Ishikawa (cell line): ENCODE measurements around the gene NRROS.

Experiments
- CEBPB ChIP-seq: IDR thresholded peaks from 2 replicates; pipeline ENCODE4 v1.6.1; 2012
- CREB1 ChIP-seq: IDR thresholded peaks from 2 replicates; pipeline ENCODE4 v1.6.1; 2012; ENCODE audit warnings: low read depth
- EGR1 ChIP-seq: IDR thresholded peaks from 2 replicates; pipeline ENCODE4 v1.6.1; 2012
- EP300 ChIP-seq: IDR thresholded peaks from 2 replicates; pipeline ENCODE4 v1.6.1; 2012; ENCODE audit warnings: borderline replicate concordance
- FOXM1 ChIP-seq: IDR thresholded peaks from 2 replicates; pipeline ENCODE4 v1.6.1; 2012; ENCODE audit warnings: low read depth, borderline replicate concordance
- MAX ChIP-seq: IDR thresholded peaks from 2 replicates; pipeline ENCODE4 v1.6.1; 2012
- NFIC ChIP-seq: IDR thresholded peaks from 2 replicates; pipeline ENCODE4 v1.6.1; 2012
- RAD21 ChIP-seq: IDR thresholded peaks from 2 replicates; pipeline ENCODE4 v1.6.1; 2012; ENCODE audit warnings: low read depth
- TAF1 ChIP-seq: IDR thresholded peaks from 2 replicates; pipeline ENCODE4 v1.6.1; 2012; ENCODE audit warnings: low read depth, mild to moderate bottlenecking
- TCF12 ChIP-seq: IDR thresholded peaks from 2 replicates; pipeline ENCODE4 v1.6.1; 2012; ENCODE audit warnings: low read depth
- TEAD4 ChIP-seq: IDR thresholded peaks from 2 replicates; pipeline ENCODE4 v1.6.1; 2012
- YY1 ChIP-seq: IDR thresholded peaks from 2 replicates; pipeline ENCODE4 v1.6.1; 2012; ENCODE audit warnings: low read depth
- ZBTB7A ChIP-seq: IDR thresholded peaks from 2 replicates; pipeline ENCODE4 v1.6.1; 2012; ENCODE audit warnings: low read depth
- TF ChIP-seq, protein P1 (sequence below): IDR thresholded peaks from 2 replicates; pipeline ENCODE4 v1.6.1; 2012
- TF ChIP-seq, protein P2 (sequence below): IDR thresholded peaks from 2 replicates; pipeline ENCODE4 v1.6.1; 2012; ENCODE audit warnings: low read depth, mild to moderate bottlenecking

Gene NRROS

DNA sequence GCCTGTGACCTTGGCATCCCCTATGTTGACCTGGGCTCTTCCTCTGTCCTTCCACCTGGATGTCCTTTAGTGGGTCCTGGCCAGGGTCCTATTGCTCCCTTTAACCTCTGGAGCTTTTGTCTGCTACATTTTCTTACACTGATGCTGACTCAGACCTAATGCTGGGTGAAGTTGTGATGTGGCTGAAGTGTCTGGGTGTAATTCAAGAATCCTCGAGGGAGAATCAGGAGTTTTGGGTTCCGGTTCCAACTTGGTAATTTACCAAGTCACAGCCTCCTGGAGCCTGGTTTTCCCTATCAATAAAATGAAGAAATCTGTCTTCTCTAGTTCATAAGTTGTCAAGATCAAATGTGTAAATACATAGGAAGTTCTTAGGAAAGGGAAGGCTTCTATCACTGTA is 46.9 kb downstream of the NRROS start:
- TF ChIP-seq FOXM1 (no peak), TCF12 (no peak), TEAD4 (no peak), CREB1 (no peak), CEBPB (no peak), EGR1 (no peak), EP300 (no peak), MAX (no peak), NFIC (no peak)
- TF ChIP-seq, protein P1, sequence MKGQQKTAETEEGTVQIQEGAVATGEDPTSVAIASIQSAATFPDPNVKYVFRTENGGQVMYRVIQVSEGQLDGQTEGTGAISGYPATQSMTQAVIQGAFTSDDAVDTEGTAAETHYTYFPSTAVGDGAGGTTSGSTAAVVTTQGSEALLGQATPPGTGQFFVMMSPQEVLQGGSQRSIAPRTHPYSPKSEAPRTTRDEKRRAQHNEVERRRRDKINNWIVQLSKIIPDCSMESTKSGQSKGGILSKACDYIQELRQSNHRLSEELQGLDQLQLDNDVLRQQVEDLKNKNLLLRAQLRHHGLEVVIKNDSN: no peak
- TF ChIP-seq, protein P2, sequence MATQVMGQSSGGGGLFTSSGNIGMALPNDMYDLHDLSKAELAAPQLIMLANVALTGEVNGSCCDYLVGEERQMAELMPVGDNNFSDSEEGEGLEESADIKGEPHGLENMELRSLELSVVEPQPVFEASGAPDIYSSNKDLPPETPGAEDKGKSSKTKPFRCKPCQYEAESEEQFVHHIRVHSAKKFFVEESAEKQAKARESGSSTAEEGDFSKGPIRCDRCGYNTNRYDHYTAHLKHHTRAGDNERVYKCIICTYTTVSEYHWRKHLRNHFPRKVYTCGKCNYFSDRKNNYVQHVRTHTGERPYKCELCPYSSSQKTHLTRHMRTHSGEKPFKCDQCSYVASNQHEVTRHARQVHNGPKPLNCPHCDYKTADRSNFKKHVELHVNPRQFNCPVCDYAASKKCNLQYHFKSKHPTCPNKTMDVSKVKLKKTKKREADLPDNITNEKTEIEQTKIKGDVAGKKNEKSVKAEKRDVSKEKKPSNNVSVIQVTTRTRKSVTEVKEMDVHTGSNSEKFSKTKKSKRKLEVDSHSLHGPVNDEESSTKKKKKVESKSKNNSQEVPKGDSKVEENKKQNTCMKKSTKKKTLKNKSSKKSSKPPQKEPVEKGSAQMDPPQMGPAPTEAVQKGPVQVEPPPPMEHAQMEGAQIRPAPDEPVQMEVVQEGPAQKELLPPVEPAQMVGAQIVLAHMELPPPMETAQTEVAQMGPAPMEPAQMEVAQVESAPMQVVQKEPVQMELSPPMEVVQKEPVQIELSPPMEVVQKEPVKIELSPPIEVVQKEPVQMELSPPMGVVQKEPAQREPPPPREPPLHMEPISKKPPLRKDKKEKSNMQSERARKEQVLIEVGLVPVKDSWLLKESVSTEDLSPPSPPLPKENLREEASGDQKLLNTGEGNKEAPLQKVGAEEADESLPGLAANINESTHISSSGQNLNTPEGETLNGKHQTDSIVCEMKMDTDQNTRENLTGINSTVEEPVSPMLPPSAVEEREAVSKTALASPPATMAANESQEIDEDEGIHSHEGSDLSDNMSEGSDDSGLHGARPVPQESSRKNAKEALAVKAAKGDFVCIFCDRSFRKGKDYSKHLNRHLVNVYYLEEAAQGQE: no peak

- TF ChIP-seq TEAD4 (no peak), YY1 (no peak), CREB1 (no peak), TCF12 (no peak), ZBTB7A (no peak), CEBPB (no peak), NFIC (no peak)
These were observed 48.9 kb downstream of the NRROS start for GRCh38 chr3:196688349-196688748.

- no peak for TF ChIP-seq FOXM1
- no peak for TF ChIP-seq TCF12
- TF ChIP-seq, protein P2: no peak
- no peak for TF ChIP-seq RAD21
- TF ChIP-seq MAX: no peak
- no peak for TF ChIP-seq TEAD4
- TF ChIP-seq NFIC: no peak
- TF ChIP-seq CEBPB: no peak
- TF ChIP-seq, protein P1: no peak
- TF ChIP-seq ZBTB7A: no peak
- no peak for TF ChIP-seq EGR1
These were observed 50.6 kb downstream of the NRROS start for GRCh38 chr3:196689941-196690660.

DNA sequence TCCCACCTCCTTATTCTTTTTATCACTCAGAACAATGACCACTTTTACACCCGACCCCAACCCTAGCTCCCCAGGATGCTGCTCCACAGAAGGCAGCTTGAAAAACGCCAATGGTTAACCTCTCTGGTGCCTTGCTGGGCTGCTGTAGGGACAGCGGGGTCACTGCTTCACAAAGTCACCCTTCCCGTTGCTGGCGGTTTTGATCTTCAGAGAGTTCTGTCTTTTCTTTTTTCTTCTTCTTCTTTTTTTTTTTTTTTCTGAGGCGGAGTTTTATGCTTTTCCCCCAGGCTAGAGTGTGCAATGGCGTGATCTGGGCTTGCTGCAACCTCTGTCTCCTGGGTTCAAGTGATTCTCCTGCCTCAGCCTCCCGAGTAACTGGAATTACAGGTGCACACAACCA is 51.9 kb downstream of the NRROS start:
- TF ChIP-seq ZBTB7A: no peak

- TF ChIP-seq NFIC (no peak), EGR1 (0 out of 2 replicates have a peak, but pooled peaks have one; percentile 36)
These were observed 54.7 kb downstream of the NRROS start for GRCh38 chr3:196694202-196694638.

GRCh38 chr3:196694941-196695848 is 55.7 kb downstream of the NRROS start:
- TF ChIP-seq EP300 (no peak), TAF1 (no peak), RAD21 (no peak), NFIC (no peak), EGR1 (no peak), YY1 (no peak), TCF12 (no peak), MAX (no peak), CREB1 (no peak), ZBTB7A (no peak), FOXM1 (no peak)
- TF ChIP-seq, protein P2: no peak
- TF ChIP-seq, protein P1: no peak
